SH-SY5Y (cell line): Measurements from ENCODE around the gene BTNL3.

ENCODE experiments used
- GATA2 ChIP-seq: IDR thresholded peaks from 2 replicates; pipeline ENCODE4 v1.6.1; 2011; ENCODE audit warnings: mild to moderate bottlenecking, low read depth, low read length
- GATA3 ChIP-seq: IDR thresholded peaks from 2 replicates; pipeline ENCODE4 v1.6.1; 2011; ENCODE audit warnings: low read depth, mild to moderate bottlenecking, low read length, moderate library complexity

Gene BTNL3

DNA sequence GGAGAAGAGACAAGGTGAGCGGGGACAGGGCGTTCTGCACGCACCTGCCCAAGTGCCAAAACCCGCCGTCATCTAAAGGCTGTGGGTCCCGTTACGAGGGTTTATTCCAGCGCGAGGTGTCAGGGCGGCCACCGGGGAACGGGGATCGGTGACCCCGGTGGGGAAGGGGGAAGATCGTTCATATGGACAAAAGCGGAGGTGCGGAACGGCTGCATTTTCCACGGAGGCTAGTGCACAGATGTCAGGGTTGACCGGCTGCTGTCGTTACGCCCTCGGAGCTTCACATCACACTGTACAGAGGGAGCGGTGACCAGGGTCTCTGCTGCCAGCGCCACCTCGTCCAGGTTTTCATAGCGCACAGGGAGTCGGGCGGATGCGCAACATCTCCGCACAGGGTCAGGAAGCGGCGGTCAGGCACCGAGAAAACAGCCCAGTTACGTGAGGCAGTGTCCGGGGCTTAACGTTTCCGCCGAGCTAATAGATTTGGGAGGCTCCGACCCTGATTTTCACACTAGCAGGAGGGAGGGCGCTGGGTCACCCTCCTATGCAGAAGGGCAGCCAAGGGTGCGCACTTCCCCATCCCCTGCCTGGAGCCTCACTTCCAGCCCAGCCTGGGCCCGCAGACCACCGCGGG, 65.0 kb downstream of the BTNL3 start:
- TF ChIP-seq GATA3 (no peak), GATA2 (no peak)

GRCh38 chr5:181054138-181054537, 65.5 kb downstream of the BTNL3 start:
- TF ChIP-seq GATA2 (no peak), GATA3 (no peak)

DNA sequence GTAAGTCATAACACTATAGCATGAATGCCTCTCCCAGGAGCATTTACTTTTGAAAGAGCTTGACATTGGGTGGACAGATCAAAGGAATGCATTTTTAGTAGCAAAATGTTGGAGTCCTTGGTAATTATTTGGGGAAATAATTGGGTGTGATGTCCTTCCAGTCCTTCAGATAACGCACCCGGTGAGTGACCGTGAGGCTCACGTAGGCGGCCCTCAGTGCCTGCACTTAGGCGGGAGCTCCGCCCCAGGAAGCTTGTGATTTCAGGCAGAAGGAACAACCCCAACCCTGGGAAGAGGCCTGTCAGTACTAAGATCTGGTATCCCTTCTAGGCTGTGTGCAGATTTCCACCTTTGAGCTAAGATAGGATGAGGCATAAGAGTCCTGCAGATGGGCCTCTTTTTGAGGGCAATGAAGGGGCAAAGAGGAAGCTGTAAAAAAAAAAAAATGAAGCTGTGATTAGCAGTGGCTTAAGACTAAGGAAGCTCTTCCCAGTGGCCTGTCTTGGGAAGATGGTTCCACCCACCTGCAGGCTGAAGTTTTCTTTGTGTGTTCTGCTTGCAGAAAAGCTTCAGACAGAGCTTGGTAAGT, 66.3 kb downstream of the BTNL3 start:
- no peak for TF ChIP-seq GATA2
- no peak for TF ChIP-seq GATA3
